SK-N-SH (cell line): ENCODE results near the gene ZDHHC24. TPM values are rescaled to one million over a fixed set of nuclear protein-coding genes. Genes with fewer than 3 reads are reported as not detected.

ENCODE experiments used
- CTCF ChIA-PET: fragments of 300-600, 350-600 bp; formaldehyde crosslinking; extraction: SDS; loops from one replicate; lab custom pipeline; 2021; lab: Yijun Ruan, JAX
- POLR2A ChIA-PET: fragments of 350-600 bp; sonication (Branson Sonifier 250); formaldehyde crosslinking; extraction: SDS; loops from one replicate; lab custom pipeline; 2020; ENCODE audit warnings: antibody characterized with exemption, inconsistent platforms; lab: Yijun Ruan, JAX
- DNase-seq: peaks from one replicate; pipeline ENCODE4 v3.0.0; 2012
- H2AFZ ChIP-seq: fragments of 200-600 bp; sonication (generic); 2 replicates; pipeline ENCODE4 v1.8.1; 2016; ENCODE audit warnings: antibody characterized with exemption, mild to moderate bottlenecking, low read depth
- H3F3A ChIP-seq: fragments of 200-600 bp; sonication (generic); replicated peaks from 2 replicates; pipeline ENCODE3; 2016; ENCODE audit warnings: antibody characterized with exemption, mild to moderate bottlenecking; ENCODE audit not compliant: insufficient read depth
- H3K27ac ChIP-seq, 2 experiments: fragments of 200-500 bp in 1 of 2; fragments of 200-600 bp in 1 of 2; sonication (Bioruptor generic) in 1 of 2; sonication (generic), shearing (Covaris generic) in 1 of 2; 2 replicates each; pipeline versions ENCODE4 v1.5.1 to v1.6.1; 2014 to 2016; ENCODE audit warnings: low read depth in 2 of 2, inconsistent platforms in 1 of 2, low read length in 1 of 2, mild to moderate bottlenecking in 1 of 2, mixed read lengths in 1 of 2
- H3K27me3 ChIP-seq: fragments of 200-600 bp; sonication (generic), shearing (Covaris generic); 2 replicates; pipeline ENCODE4 v1.6.1; 2016; ENCODE audit warnings: mixed run types; ENCODE audit not compliant: insufficient read depth
- H3K36me3 ChIP-seq, 2 experiments: fragments of 200-500 bp in 1 of 2; fragments of 200-600 bp in 1 of 2; sonication (Bioruptor generic) in 1 of 2; sonication (generic) in 1 of 2; replicated peaks in 1 of 2; 2 replicates each; pipeline versions ENCODE3 to v1.5.1; 2014 to 2016; ENCODE audit warnings: low read length in 1 of 2, mild to moderate bottlenecking in 1 of 2; ENCODE audit not compliant: insufficient read depth in 2 of 2, control insufficient read depth in 1 of 2
- H3K4me1 ChIP-seq, 2 experiments: fragments of 200-500 bp in 1 of 2; fragments of 200-600 bp in 1 of 2; sonication (Bioruptor generic) in 1 of 2; sonication (generic), shearing (Covaris generic) in 1 of 2; 2 replicates each; pipeline versions ENCODE4 v1.5.1 to v1.6.1; 2014 to 2016; ENCODE audit warnings: low read depth in 1 of 2, low read length in 1 of 2, mixed run types in 1 of 2; ENCODE audit not compliant: insufficient read depth in 2 of 2, control insufficient read depth in 1 of 2
- H3K4me2 ChIP-seq: fragments of 200-600 bp; sonication (generic), shearing (Covaris generic); 2 replicates; pipeline ENCODE4 v1.6.1; 2017; ENCODE audit warnings: mixed run types
- H3K4me3 ChIP-seq, 2 experiments: fragments of 200-500 bp in 1 of 2; fragments of 200-600 bp in 1 of 2; sonication (Bioruptor generic) in 1 of 2; sonication (generic), shearing (Covaris generic) in 1 of 2; 2 replicates each; pipeline versions ENCODE4 v1.5.1 to v1.8.1; 2014 to 2016; ENCODE audit warnings: low read depth in 2 of 2, inconsistent platforms in 1 of 2, low read length in 1 of 2, mild to moderate bottlenecking in 1 of 2, mixed read lengths in 1 of 2, moderate library complexity in 1 of 2
- H3K79me2 ChIP-seq: fragments of 200-600 bp; sonication (generic); 2 replicates; pipeline ENCODE4 v1.8.1; 2017; ENCODE audit warnings: mild to moderate bottlenecking; ENCODE audit not compliant: insufficient read depth
- H3K9ac ChIP-seq: fragments of 200-600 bp; sonication (generic); 2 replicates; pipeline ENCODE4 v1.6.1; 2017; ENCODE audit warnings: mixed run types
- H3K9me2 ChIP-seq: fragments of 200-600 bp; sonication (generic); 2 replicates; pipeline ENCODE4 v1.6.1; 2017; ENCODE audit warnings: mixed run types
- H3K9me3 ChIP-seq: fragments of 200-600 bp; sonication (generic); 2 replicates; pipeline ENCODE4 v1.6.1; 2017; ENCODE audit warnings: mixed run types, mild to moderate bottlenecking, moderate library complexity
- H4K20me1 ChIP-seq: fragments of 200-600 bp; sonication (generic); 2 replicates; pipeline ENCODE4 v1.6.1; 2017; ENCODE audit warnings: mild to moderate bottlenecking, mixed run types; ENCODE audit not compliant: insufficient read depth
- EP300 ChIP-seq, 2 experiments: IDR thresholded peaks; 2 replicates each; pipeline versions ENCODE4 v1.4.0 to v1.6.1; 2012; ENCODE audit warnings: borderline replicate concordance in 1 of 2, low read depth in 1 of 2, low read length in 1 of 2
- EZH2phosphoT487 ChIP-seq: fragments of 200-600 bp; sonication (generic); IDR thresholded peaks from 2 replicates; pipeline ENCODE4 v1.6.1; 2017; ENCODE audit warnings: low read depth, mixed run types, mild to moderate bottlenecking, antibody characterized with exemption, moderate library complexity, borderline replicate concordance
- FOXJ3 ChIP-seq: sonication (generic); formaldehyde crosslinking; IDR thresholded peaks from 2 replicates; pipeline ENCODE4 v1.5.1; 2020; ENCODE audit warnings: mild to moderate bottlenecking, missing genetic modification reagents
- GABPA ChIP-seq: IDR thresholded peaks from 2 replicates; pipeline ENCODE4 v1.4.0; 2012; ENCODE audit warnings: low read depth, mild to moderate bottlenecking
- GATA2 ChIP-seq: sonication (generic); formaldehyde crosslinking; IDR thresholded peaks from 2 replicates; pipeline ENCODE4 v1.5.0; 2020; ENCODE audit warnings: mild to moderate bottlenecking, missing genetic modification reagents
- JUND ChIP-seq: IDR thresholded peaks from 2 replicates; pipeline ENCODE4 v1.4.0; 2012
- RXRA ChIP-seq: IDR thresholded peaks from 2 replicates; pipeline ENCODE4 v1.4.0; 2012; ENCODE audit warnings: low read depth, mild to moderate bottlenecking, borderline replicate concordance
- TCF12 ChIP-seq: IDR thresholded peaks from 2 replicates; pipeline ENCODE4 v1.4.0; 2012
- ZBTB33 ChIP-seq: IDR thresholded peaks from 2 replicates; pipeline ENCODE4 v1.4.0; 2012; ENCODE audit warnings: low read depth, borderline replicate concordance
- WGBS: methylation state at CpG from one replicate; pipeline ENCODE4 v1.1.6; 2017; ENCODE audit warnings: low lambda C conversion rate; 5-methylcytosine and 5-hydroxymethylcytosine counted together
- polyA plus RNA-seq, 3 experiments: library from polyadenylated mRNA; depleted of rRNA; stranded (reverse); fragments of >200 nt; gene quantifications; 2 replicates each; pipeline ENCODE4 v1.2.3, GENCODE V29; 2012
- TF ChIP-seq, protein P1 (sequence below): IDR thresholded peaks from 2 replicates; pipeline ENCODE4 v1.4.0; 2012; ENCODE audit warnings: low read depth, borderline replicate concordance
- TF ChIP-seq, protein P2 (sequence below): fragments of 150-350 bp; IDR thresholded peaks from 2 replicates; pipeline ENCODE4 v1.6.1; 2016; ENCODE audit warnings: mild to moderate bottlenecking, low read depth, low read length

The ZDHHC24 gene
- polyA plus RNA-seq, 1 of the 3 experiments (the other 2 are of a cell fraction): 13.1 TPM

DNA sequence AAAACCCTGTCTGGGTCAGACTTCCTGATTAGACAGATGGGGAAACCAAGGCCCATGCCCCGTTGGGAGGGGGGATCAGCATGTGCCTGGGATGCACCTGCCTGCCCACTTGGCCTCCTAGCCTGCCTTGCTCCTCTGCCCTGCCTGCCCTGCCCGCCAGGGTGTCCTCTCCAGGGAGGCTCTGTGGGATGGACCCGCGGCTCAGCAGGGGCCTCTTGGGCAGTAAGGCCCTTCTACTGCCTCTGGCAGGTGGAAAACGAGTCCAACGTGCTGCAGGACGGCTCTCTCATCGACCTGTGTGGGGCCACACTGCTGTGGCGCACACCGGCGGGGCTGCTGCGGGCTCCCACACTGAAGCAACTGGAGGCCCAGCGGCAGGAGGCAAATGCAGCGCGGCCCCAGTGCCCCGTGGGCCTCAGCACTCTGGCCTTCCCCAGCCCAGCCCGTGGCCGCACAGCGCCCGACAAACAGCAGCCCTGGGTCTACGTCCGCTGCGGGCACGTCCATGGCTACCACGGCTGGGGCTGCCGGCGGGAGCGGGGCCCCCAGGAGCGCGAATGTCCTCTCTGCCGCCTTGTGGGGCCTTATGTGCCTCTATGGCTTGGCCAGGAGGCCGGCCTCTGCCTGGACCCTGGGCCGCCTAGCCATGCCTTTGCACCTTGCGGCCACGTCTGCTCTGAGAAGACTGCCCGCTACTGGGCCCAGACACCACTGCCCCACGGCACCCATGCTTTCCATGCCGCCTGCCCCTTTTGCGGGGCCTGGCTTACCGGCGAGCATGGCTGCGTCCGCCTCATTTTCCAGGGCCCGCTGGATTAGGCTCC is 70.3 kb downstream of the ZDHHC24 start:
- H3K4me3 ChIP-seq: no peak overlapping the region
- H3K79me2 ChIP-seq: peaks cover 17% of the 10 kb centered on the region; the same call in 1 of the 2 replicates
- DNase-seq: no peak
- H3K9ac ChIP-seq: no peak overlapping the region
- no peaks in the 10 kb centered on the region for H3K27me3 ChIP-seq
- POLR2A ChIA-PET: no interaction called here
- TF ChIP-seq RXRA (no peak), GATA2 (CRISPR knock-in tag) (no peak), ZBTB33 (no peak)
- TF ChIP-seq, protein P1, sequence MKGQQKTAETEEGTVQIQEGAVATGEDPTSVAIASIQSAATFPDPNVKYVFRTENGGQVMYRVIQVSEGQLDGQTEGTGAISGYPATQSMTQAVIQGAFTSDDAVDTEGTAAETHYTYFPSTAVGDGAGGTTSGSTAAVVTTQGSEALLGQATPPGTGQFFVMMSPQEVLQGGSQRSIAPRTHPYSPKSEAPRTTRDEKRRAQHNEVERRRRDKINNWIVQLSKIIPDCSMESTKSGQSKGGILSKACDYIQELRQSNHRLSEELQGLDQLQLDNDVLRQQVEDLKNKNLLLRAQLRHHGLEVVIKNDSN: no peak
- TF ChIP-seq, protein P2, sequence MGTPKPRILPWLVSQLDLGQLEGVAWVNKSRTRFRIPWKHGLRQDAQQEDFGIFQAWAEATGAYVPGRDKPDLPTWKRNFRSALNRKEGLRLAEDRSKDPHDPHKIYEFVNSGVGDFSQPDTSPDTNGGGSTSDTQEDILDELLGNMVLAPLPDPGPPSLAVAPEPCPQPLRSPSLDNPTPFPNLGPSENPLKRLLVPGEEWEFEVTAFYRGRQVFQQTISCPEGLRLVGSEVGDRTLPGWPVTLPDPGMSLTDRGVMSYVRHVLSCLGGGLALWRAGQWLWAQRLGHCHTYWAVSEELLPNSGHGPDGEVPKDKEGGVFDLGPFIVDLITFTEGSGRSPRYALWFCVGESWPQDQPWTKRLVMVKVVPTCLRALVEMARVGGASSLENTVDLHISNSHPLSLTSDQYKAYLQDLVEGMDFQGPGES: no peak
- no peak overlapping the region for H3K27ac ChIP-seq
- H3K4me1 ChIP-seq: peaks cover 0 to 10% of the 10 kb centered on the region in 2 experiments; a peak in 2 of 4 replicates
- no peaks in the 10 kb centered on the region for H3F3A ChIP-seq
- H2AFZ ChIP-seq: no peak overlapping the region
- H4K20me1 ChIP-seq: no peaks in the 10 kb centered on the region
- H3K9me2 ChIP-seq: no peaks in the 10 kb centered on the region
- no peak overlapping the region for H3K4me2 ChIP-seq
- no peaks in the 10 kb centered on the region for H3K9me3 ChIP-seq
- 93% methylated on average over 21 of the region's 44 CpGs for WGBS
- CTCF ChIA-PET: interaction anchor here (0.6 to 1.3 kb wide), 5 partner anchors 37 to 203 kb away, joined by 3 to 4 read pairs (median 3); partner anchors contain the start of gene MRPL11
- peaks cover 6 to 23% of the 10 kb centered on the region in 2 experiments for H3K36me3 ChIP-seq

- Histone ChIP-seq H3K9ac (no peak overlapping the region), H2AFZ (no peak overlapping the region)
- no peak for TF ChIP-seq RXRA
- no peak for TF ChIP-seq GABPA
- TF ChIP-seq EZH2phosphoT487: no peak
- TF ChIP-seq FOXJ3 (CRISPR knock-in tag): no peak
- TF ChIP-seq TCF12: no peak
- TF ChIP-seq JUND: no peak
- TF ChIP-seq EP300 (IDR thresholded peaks at IDR 0.05; ENCODE audit: borderline replicate concordance in 1 of 2, low read depth in 1 of 2, low read length in 1 of 2): no peak
- TF ChIP-seq, all 33 proteins: peak for 0
- no peak for DNase-seq
- peaks cover 0 to 6% of the 10 kb centered on the region in 2 experiments; a peak in 2 of 4 replicates for H3K4me1 ChIP-seq
- no peak overlapping the region for H3K4me2 ChIP-seq
- CTCF ChIA-PET: interaction anchor here (2.5 kb wide), 1 partner anchor 87 kb away, joined by 7 read pairs; no protein-coding TSS in a partner anchor
- H3K36me3 ChIP-seq: peaks cover 6 to 23% of the 10 kb centered on the region in 2 experiments
- no peak overlapping the region for H3K4me3 ChIP-seq
- no peaks in the 10 kb centered on the region for H3F3A ChIP-seq
- peaks cover 6% of the 10 kb centered on the region; the same call in 1 of the 2 replicates for H3K79me2 ChIP-seq
- POLR2A ChIA-PET: no interaction called here
- 92% methylated on average over 6 of the region's 20 CpGs for WGBS
- H3K9me2 ChIP-seq: no peaks in the 10 kb centered on the region
- no peaks in the 10 kb centered on the region for H3K27me3 ChIP-seq
- no peaks in the 10 kb centered on the region for H3K9me3 ChIP-seq
- H3K27ac ChIP-seq: no peak overlapping the region
- no peaks in the 10 kb centered on the region for H4K20me1 ChIP-seq
Observed at GRCh38 chr11:66473608-66474515, 72.0 kb downstream of the ZDHHC24 start.
